ENCODE results near the gene JDP2. TPM values are rescaled to one million over a fixed set of nuclear protein-coding genes. Genes with fewer than 3 reads are reported as not detected.
A peak's percentile ranks its signal among the peaks of the same experiment; 100 is the strongest.

Gene JDP2
- total RNA-seq, 1 donor from 2014 or later: 44.4 TPM

DNA sequence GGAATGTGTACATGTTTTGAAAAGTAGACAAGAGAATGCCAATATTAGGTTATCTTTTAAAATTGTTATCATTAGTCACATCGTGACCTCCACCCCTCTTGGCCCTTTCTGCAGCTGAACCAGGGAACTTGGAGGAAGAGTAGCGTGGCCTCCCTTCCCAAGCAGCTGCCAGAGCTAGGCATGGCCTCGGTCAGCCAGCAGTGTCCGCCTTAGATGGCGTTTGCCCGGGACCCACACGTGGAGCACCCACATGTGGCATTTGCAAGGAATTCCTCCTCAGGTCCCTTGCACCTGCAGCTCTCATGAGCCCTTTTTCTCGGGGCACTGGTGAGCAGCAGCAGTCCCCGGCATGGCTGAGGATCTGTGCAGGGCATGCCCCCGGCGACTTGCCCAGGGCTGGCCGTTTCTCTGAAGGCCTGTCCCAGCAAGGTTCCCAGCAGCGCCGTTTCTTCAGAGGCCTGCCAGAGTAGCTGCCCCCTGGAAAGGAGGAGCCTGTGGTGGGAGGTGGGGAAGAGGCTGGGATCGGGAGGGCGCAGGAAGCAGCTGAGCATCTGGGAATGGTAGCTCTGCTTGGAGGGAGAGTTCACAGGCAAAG is 10.8 kb downstream of the JDP2 start:
- no peaks in the 10 kb centered on the region for H3K9me3 Mint-ChIP-seq
- no peaks in the 10 kb centered on the region for H3K27me3 Mint-ChIP-seq (ENCODE audit: low read depth)
- no peak overlapping the region for H3K4me3 Mint-ChIP-seq
- H3K27ac Mint-ChIP-seq: peak overlapping the region; percentile 48
- TF ChIP-seq, protein P1, sequence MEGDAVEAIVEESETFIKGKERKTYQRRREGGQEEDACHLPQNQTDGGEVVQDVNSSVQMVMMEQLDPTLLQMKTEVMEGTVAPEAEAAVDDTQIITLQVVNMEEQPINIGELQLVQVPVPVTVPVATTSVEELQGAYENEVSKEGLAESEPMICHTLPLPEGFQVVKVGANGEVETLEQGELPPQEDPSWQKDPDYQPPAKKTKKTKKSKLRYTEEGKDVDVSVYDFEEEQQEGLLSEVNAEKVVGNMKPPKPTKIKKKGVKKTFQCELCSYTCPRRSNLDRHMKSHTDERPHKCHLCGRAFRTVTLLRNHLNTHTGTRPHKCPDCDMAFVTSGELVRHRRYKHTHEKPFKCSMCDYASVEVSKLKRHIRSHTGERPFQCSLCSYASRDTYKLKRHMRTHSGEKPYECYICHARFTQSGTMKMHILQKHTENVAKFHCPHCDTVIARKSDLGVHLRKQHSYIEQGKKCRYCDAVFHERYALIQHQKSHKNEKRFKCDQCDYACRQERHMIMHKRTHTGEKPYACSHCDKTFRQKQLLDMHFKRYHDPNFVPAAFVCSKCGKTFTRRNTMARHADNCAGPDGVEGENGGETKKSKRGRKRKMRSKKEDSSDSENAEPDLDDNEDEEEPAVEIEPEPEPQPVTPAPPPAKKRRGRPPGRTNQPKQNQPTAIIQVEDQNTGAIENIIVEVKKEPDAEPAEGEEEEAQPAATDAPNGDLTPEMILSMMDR (IDR thresholded peaks at IDR 0.05; ENCODE audit: unreplicated experiment): no peak
- peaks cover 36% of the 10 kb centered on the region for H3K36me3 Mint-ChIP-seq
- DNase-seq (ENCODE audit: low spot score in 2 of 2, unreplicated experiment in 2 of 2): no peak
- peaks cover 29% of the 10 kb centered on the region for H3K4me1 Mint-ChIP-seq

DNA sequence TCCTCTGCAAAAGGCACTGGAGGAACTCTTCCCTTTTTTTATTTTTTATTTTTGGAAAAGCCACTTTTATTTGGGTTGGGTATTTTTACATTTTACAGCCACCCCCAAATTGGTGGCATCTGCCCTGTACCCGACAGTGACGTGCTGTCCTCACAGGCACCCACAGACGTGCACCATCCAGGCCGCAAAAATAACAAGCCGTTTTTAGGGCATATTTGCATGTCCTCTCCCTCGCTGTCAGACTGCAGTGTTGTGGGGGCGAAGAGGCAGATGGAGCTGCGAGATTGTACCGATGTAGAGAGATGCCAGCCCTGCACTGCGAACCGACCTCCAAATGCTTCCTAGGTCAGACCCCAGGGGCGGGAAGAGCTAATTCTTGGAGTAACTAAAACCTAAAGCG is 12.2 kb downstream of the JDP2 start:
- no peak overlapping the region for H3K27ac Mint-ChIP-seq
- no peak for DNase-seq (ENCODE audit: low spot score in 2 of 2, unreplicated experiment in 2 of 2)
- peaks cover 38% of the 10 kb centered on the region for H3K36me3 Mint-ChIP-seq

DNA sequence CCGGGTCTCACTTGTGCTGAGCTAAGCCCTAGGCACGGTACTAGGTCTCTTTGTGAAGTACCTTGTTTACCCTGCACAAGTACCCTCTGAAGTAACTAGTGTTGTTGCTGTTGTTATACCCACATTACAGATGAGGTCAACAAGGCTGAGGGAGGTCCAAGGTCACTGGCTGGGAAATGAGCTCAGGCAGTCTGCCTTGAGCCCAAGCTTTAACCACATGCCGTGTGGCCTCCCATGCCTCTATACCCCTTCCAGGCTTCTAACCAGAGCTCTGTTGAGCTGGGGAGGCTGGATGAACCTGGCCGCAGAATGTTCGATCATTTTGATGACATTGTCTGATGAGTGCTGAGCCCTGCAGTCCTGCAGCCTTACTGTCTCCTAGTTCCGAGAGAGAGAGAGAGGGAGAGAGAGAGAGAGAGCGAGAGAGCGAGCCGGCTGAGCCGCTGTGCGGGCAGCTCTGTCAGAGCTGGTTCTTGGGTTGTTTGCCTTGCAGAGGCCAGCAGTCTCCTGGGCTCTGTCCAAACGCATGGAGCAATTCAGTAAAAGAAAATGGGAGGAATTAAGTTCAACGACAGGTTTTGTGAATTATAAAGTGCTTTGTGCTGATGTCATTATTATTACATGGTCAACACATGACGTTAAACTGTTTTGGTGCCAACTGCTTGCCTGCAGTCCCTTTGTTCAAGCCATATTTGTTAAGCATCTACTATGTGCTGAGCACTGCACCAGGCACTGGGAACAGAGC is 13.1 kb downstream of the JDP2 start:
- Mint-ChIP-seq H3K4me3 (no peak overlapping the region), H3K4me1 (peaks cover 19% of the 10 kb centered on the region), H3K27ac (peak overlapping the region; percentile 41), H3K27me3 (ENCODE audit: low read depth) (no peaks in the 10 kb centered on the region), H3K36me3 (peaks cover 34% of the 10 kb centered on the region), H3K9me3 (no peaks in the 10 kb centered on the region)
- no peak for DNase-seq (ENCODE audit: low spot score in 2 of 2, unreplicated experiment in 2 of 2)
- TF ChIP-seq, protein P1 (IDR thresholded peaks at IDR 0.05; ENCODE audit: unreplicated experiment): no peak

More for the DNA sequence above, 12.2 kb downstream of the JDP2 start:
- TF ChIP-seq, protein P1 (IDR thresholded peaks at IDR 0.05; ENCODE audit: unreplicated experiment): no peak
- no peaks in the 10 kb centered on the region for H3K9me3 Mint-ChIP-seq
- H3K4me3 Mint-ChIP-seq: no peak overlapping the region
- no peaks in the 10 kb centered on the region for H3K27me3 Mint-ChIP-seq (ENCODE audit: low read depth)
- H3K4me1 Mint-ChIP-seq: peaks cover 19% of the 10 kb centered on the region

DNA sequence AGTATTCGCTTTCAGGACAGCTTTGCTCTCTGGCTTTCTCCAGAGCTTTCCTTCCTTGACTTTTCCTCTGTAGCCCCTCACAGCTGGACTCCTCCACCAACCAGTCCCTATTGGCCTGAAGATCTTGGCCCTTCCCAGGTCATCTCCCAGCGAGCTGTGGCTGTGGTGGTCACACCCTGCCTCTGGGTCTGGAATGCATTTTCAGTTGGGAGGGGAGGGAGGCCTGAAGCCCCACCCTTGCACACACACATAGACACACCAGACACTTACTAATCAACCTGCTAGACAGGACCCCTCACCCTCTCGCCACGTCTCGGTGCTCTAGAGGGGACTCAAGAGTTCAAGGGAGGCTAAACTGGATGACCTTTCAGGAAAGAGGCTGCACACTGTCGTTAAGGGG is 13.9 kb downstream of the JDP2 start:
- Mint-ChIP-seq H3K4me3 (no peak overlapping the region), H3K36me3 (peaks cover 32% of the 10 kb centered on the region)
- no peak for DNase-seq (ENCODE audit: low spot score in 2 of 2, unreplicated experiment in 2 of 2)

DNA sequence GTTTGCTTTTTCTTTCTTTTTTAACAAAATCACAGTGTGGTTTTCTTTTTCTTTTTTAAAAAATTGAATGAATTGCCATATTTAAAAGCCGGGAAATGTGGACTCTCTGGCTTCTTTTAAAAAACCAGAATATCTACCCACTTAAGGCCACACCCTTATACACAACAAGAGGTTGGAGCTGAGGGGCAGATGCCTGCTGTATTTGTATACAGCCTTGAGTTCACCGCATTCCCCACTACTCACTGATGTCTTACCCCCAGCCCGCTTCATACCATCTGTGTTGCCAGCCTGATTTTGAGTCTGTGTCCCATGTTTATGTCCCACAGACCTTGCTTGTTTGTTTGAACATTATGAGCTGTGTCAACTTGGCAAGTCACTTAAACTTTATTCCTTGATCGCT is 14.3 kb downstream of the JDP2 start:
- H3K4me3 Mint-ChIP-seq: no peak overlapping the region

More for the DNA sequence above, 13.9 kb downstream of the JDP2 start:
- Mint-ChIP-seq H3K27ac (peak overlapping the region; percentile 31), H3K9me3 (no peaks in the 10 kb centered on the region), H3K27me3 (ENCODE audit: low read depth) (no peaks in the 10 kb centered on the region), H3K4me1 (peaks cover 17% of the 10 kb centered on the region)
- TF ChIP-seq, protein P1 (IDR thresholded peaks at IDR 0.05; ENCODE audit: unreplicated experiment): no peak

More for the DNA sequence above, 14.3 kb downstream of the JDP2 start:
- no peaks in the 10 kb centered on the region for H3K27me3 Mint-ChIP-seq (ENCODE audit: low read depth)
- H3K27ac Mint-ChIP-seq: peak overlapping the region; percentile 35
- TF ChIP-seq, protein P1 (IDR thresholded peaks at IDR 0.05; ENCODE audit: unreplicated experiment): no peak
- H3K4me1 Mint-ChIP-seq: peaks cover 16% of the 10 kb centered on the region
- no peak for DNase-seq (ENCODE audit: low spot score in 2 of 2, unreplicated experiment in 2 of 2)
- no peaks in the 10 kb centered on the region for H3K9me3 Mint-ChIP-seq
- H3K36me3 Mint-ChIP-seq: peaks cover 35% of the 10 kb centered on the region

Data from mesothelial cell of epicardium (in vitro differentiated cells).